Astrocyte of the hippocampus (primary cell): ENCODE data around the gene CELF6.

Source experiments
- DNase-seq: peaks from one replicate; pipeline ENCODE4 v3.0.0; 2011; ENCODE audit warnings: low read depth, low spot score

CELF6 gene

GRCh38 chr15:72319985-72320671, at the start of gene CELF6:
TSS of gene CELF6 (minus strand) at chr15:72320157. CDS start at chr15:72319874, 283 bp downstream.
- peak; percentile 90 for DNase-seq

GRCh38 chr15:72368899-72369298, 48.9 kb upstream of the CELF6 start:
- DNase-seq: no peak

- no peak for DNase-seq
These were observed 48.4 kb upstream of the CELF6 start for GRCh38 chr15:72368325-72368724.

- DNase-seq: no peak
These were observed 45.9 kb upstream of the CELF6 start for GRCh38 chr15:72365844-72366243.

DNA sequence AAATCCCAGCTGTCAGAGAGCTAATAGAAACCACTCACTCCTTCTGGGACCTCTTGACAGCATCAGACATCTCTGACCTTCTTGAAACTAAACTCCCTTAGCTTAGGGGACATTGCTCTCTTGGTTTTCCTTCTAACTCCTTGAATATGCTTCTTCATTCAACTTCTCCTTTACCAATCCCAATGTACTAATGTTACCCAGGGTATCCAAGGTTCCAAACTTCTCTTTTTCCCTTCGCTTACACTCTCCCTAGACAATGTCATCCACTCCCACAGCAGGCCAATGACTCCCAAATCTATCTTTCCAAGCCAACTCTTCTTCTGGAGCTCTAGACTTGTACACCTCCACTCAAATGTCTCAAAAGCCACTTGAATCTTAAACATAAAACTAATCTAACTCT, 41.2 kb upstream of the CELF6 start:
- no peak for DNase-seq

DNA sequence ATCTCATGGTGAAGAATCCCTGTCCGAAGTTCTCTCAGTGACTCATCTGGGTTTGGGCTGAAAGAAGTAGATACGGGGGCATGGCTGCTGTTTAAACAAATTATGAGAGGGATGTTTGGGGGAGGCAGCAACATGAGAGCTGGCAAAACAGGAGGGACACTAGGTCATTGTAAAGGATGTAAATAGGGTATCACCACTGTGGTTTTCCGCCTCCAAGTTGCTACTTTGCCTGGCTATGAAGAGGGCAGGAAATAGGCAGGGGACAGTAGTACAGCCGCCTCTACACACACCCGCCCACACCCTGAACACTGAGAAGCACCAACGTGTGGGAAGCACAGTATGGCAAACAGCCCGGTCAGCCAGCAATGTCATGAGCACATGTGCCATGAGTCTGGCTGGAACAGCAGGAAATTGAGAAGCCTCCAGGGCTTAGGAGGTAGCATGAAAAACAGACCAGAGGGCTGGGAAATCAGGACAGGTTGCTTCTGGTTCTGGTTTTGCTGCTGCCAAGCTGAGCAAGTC, 38.8 kb upstream of the CELF6 start:
- DNase-seq: peak; percentile 59

GRCh38 chr15:72358121-72358520, 38.2 kb upstream of the CELF6 start:
- DNase-seq: no peak

- no peak for DNase-seq
These were observed 34.5 kb upstream of the CELF6 start for GRCh38 chr15:72354496-72354895.

GRCh38 chr15:72353266-72353665, 33.3 kb upstream of the CELF6 start:
- DNase-seq: no peak

GRCh38 chr15:72345806-72346205, 25.8 kb upstream of the CELF6 start:
- no peak for DNase-seq

- no peak for DNase-seq
These were observed 25.3 kb upstream of the CELF6 start for GRCh38 chr15:72345280-72345679.

- no peak for DNase-seq
These were observed 24.6 kb upstream of the CELF6 start for GRCh38 chr15:72344602-72345001.

DNA sequence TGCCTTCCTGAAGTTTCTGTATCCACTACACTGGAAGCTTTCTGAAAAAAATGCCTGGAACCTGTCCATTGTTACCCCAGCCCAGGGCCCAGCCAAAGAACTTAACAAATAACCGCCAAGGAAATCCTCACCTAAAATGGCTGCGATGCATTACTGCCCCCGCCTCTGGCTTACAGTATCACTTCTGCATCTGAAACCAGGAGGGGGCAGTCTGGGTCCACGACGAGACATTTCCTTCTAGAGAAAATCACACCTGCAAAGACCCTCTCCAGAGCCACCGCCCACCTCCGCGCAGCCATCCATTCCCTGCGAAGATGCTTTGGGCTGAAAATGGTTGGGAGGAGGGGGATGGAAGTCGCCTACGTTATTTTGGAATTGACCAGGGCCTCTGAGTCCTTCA, 22.4 kb upstream of the CELF6 start:
- peak; percentile 46 for DNase-seq

DNA sequence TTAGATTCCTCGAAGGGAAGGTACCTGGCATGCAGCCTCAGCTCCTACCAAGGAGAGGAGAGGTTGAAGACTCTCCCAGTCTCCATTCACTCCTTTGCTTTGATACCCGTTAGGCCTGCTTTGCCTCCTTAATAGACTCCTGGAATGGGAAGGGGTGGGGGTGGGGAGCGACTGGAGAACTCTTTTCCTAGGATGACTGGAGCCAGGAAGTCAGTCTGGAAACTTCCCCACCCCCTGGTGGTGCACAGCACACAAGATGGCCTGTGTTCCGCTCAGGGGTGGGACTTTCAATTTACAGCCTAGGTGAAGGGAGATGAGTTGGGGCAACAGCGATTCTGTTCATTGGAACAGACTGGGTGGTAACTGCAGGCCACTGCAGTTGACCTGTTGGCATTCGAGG, 21.4 kb upstream of the CELF6 start:
- peak; percentile 16 for DNase-seq

- no peak for DNase-seq
These were observed 20.4 kb upstream of the CELF6 start for GRCh38 chr15:72340366-72340765.

DNA sequence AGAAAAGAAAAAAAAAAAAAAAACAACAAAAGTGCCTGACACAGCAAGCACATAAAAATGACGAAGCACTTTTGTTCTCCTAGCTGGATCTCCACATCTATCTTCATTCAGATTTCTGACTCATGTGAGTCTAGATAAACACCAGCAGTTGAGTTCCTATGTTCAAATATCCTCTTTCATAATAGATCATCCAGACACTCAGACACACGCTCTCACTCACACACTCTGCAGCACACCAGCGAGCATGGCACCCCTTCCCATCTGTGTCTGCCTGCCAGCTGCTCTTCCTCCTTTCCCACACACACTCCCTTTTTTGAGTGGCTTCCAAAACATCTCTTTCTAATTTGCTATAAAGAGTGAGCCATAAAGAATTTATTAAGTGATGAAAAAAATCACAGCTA, 19.8 kb upstream of the CELF6 start:
- DNase-seq: peak; percentile 49

GRCh38 chr15:72338617-72339321, 18.8 kb upstream of the CELF6 start:
- no peak for DNase-seq

DNA sequence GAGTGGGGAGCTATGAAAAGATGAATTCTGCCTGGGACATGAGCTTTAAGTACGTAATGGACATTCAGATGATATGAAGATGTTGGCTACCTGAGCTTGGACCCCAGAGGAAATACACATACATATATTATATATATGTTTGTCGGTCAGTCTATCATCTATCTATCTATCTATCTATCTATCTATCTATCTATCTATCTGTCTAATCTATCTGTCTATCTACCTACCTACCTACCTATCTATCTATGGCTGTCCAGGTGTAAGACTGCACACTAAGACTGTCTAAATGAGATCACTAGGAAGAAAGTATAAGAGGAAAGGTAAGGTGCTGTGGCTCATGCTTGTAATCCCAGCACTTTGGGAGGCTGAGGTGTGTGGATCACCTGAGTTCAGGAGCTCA, 18.2 kb upstream of the CELF6 start:
- DNase-seq: no peak

- no peak for DNase-seq
These were observed 14.9 kb upstream of the CELF6 start for GRCh38 chr15:72334842-72335241.

GRCh38 chr15:72331021-72331420, 11.1 kb upstream of the CELF6 start:
- DNase-seq: no peak

DNA sequence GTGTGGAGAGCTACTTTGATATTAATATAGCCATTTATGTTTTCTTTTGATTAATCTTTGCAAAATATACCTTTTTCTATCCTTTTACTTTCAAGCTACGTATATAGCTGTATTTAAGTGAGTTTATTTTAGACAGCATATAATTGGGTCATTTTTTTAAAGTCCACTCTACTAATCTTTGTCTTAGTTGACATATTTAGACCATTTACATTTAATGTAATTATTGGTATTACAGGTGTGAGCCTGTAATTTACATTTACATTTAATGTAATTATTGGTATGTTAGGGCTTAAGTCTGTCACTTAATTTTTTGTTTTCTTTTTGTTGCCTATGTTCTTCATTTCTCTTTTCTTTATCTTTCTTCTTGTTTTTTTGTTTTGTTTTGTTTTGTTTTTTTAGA, 3.8 kb upstream of the CELF6 start:
- no peak for DNase-seq

DNA sequence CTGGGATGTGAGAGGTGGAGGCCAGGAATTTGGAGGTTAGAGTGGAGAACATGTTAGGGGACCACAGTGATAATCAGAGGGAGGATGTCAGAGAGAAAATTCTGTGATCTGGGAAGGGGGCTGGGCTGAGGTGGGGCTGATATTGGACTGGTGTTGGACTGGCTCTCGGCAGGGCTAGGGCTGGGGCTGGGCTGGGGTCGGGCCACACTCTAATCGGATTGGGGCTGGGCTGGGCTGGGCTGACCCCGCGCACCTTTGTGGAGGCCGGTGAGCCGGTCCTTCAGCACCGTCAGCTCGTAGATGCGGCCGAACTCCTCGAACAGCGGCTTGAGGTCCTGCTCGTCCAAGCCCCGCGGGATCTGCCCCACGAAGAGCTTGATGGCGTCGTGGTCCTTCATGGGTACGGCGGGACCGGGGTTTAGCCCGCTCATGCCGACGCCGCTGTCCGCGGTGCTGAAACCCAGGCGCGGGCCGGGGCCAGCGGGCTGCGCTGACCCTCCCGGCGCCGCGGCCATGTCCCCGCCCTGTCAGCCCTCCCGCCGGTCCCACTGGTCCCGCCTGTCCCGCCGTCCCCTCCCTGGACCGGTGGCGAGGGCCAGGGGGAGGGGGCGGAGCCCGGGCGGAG, 485 bp downstream of the CELF6 start:
- peak; percentile 90 for DNase-seq
